ENCODE results near the gene P2RX1. TPM values are rescaled to one million over a fixed set of nuclear protein-coding genes. Genes with fewer than 3 reads are reported as not detected.

The P2RX1 gene
- polyA plus RNA-seq, 2 of the 4 experiments (the other 2 are of a cell fraction) = 0.05 to 0.13 TPM

DNA sequence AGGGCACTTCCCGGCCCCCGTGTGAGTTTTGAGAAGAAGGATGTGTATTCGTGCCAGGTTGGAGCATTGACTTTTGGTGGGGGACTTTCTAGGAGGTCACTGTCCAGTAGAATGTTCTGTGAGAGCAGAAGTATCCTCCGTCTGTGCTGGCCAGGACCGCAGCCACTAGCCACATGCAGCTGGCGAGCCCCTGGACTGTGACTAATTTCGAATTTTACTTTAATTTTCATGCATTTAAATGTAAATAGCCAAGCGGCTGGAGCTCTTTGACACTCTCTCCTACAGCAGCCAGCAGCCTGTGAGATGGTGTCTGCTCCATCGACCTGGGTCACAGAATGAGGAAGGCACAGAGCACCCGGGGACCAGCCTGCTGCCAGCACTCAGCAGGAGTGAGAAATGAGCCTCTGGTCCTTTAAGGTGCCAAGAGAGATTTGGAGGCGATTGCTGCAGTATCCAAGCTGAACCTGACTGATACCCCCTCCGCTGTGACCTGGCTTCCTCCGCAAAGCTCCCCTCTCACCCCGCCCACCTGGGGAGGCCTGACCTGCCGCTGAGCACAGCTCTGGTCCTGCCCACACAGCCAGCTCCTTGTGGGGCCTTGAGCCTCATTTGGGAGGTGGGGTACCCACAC, 40.2 kb upstream of the P2RX1 start:
- Histone ChIP-seq H3K4me3 (no peak overlapping the region), H3K4me2 (no peak overlapping the region), H3K27ac (no peak overlapping the region), H3K9me3 (no peaks in the 10 kb centered on the region), H3K4me1 (peaks cover 27% of the 10 kb centered on the region)
- ChIA-PET POLR2A (no interaction called here), CTCF (interaction anchor here (0.5 to 6.7 kb wide), 8 partner anchors 8 to 456 kb away, joined by 3 to 30 read pairs (median 4); partner anchors contain the start of gene ATP2A3)
- WGBS (ENCODE audit: missing lambda C conversion rate) = 69% methylated on average over 15 of the region's 15 CpGs
- DNase-seq (ENCODE audit: low read depth in 1 of 2, low spot score in 1 of 2) (no peak), FAIRE-seq (no peak), ATAC-seq (no peak)
- TF ChIP-seq RNF2 (IDR thresholded peaks at IDR 0.05; ENCODE audit: borderline replicate concordance, low read depth) = no peak
- TF ChIP-seq, protein P1, sequence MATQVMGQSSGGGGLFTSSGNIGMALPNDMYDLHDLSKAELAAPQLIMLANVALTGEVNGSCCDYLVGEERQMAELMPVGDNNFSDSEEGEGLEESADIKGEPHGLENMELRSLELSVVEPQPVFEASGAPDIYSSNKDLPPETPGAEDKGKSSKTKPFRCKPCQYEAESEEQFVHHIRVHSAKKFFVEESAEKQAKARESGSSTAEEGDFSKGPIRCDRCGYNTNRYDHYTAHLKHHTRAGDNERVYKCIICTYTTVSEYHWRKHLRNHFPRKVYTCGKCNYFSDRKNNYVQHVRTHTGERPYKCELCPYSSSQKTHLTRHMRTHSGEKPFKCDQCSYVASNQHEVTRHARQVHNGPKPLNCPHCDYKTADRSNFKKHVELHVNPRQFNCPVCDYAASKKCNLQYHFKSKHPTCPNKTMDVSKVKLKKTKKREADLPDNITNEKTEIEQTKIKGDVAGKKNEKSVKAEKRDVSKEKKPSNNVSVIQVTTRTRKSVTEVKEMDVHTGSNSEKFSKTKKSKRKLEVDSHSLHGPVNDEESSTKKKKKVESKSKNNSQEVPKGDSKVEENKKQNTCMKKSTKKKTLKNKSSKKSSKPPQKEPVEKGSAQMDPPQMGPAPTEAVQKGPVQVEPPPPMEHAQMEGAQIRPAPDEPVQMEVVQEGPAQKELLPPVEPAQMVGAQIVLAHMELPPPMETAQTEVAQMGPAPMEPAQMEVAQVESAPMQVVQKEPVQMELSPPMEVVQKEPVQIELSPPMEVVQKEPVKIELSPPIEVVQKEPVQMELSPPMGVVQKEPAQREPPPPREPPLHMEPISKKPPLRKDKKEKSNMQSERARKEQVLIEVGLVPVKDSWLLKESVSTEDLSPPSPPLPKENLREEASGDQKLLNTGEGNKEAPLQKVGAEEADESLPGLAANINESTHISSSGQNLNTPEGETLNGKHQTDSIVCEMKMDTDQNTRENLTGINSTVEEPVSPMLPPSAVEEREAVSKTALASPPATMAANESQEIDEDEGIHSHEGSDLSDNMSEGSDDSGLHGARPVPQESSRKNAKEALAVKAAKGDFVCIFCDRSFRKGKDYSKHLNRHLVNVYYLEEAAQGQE (IDR thresholded peaks at IDR 0.05) = no peak
- no peak for TF ChIP-seq FOSB (CRISPR knock-in tag; IDR thresholded peaks at IDR 0.05)
- no peak for TF ChIP-seq FOSL2 (IDR thresholded peaks at IDR 0.05)
- no peak for TF ChIP-seq FOSL2 (CRISPR knock-in tag; IDR thresholded peaks at IDR 0.05)
- TF ChIP-seq MYC (IDR thresholded peaks at IDR 0.05; ENCODE audit: borderline replicate concordance, low read length) = no peak
- no peak for TF ChIP-seq RFX5 (IDR thresholded peaks at IDR 0.05)
- TF ChIP-seq TFCP2L1 (CRISPR knock-in tag; IDR thresholded peaks at IDR 0.05) = no peak
- TF ChIP-seq, protein P2, sequence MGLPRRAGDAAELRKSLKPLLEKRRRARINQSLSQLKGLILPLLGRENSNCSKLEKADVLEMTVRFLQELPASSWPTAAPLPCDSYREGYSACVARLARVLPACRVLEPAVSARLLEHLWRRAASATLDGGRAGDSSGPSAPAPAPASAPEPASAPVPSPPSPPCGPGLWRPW (IDR thresholded peaks at IDR 0.05) = no peak
- TF ChIP-seq RAD21 (conservative IDR thresholded peaks at IDR 0.05 in 1 of 2, IDR thresholded peaks at IDR 0.05 in 1 of 2) = no peak
- TF ChIP-seq SMC3 (IDR thresholded peaks at IDR 0.05) = no peak
- TF ChIP-seq MAX (IDR thresholded peaks at IDR 0.05) = no peak
- TF ChIP-seq RCOR1 (IDR thresholded peaks at IDR 0.05; ENCODE audit: low read depth, low read length) = no peak

DNA sequence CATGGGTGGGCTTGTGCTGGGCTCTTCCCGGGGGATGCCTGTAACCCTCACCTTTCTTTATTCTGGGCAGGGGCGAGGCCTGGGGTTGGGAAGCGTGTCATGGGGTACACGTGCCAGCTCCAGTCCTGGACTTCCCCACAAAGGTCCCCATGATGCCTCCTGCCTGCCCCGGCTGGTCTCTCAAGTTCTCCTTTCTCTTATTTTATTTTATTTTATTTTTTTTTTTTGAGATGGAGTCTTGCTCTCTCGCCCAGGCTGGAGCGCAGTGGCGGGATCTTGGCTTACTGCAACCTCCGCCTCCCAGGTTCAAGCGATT, 39.4 kb upstream of the P2RX1 start:
- ChIA-PET CTCF (interaction anchor here (1.7 to 6.7 kb wide), 4 partner anchors 9 to 49 kb away, joined by 4 to 30 read pairs (median 11); partner anchors contain the start of gene ATP2A3), POLR2A (no interaction called here)
- H3K27ac ChIP-seq = no peak overlapping the region
- ATAC-seq (no peak), FAIRE-seq (no peak), DNase-seq (ENCODE audit: low read depth in 1 of 2, low spot score in 1 of 2) (no peak)
- H3K4me2 ChIP-seq = no peak overlapping the region
- 91% methylated on average over 10 of the region's 10 CpGs for WGBS (ENCODE audit: missing lambda C conversion rate)
- H3K9me3 ChIP-seq = no peaks in the 10 kb centered on the region
- TF ChIP-seq ESRRA (IDR thresholded peaks at IDR 0.05; ENCODE audit: borderline replicate concordance, low read length) (no peak), RNF2 (IDR thresholded peaks at IDR 0.05; ENCODE audit: borderline replicate concordance, low read depth) (no peak), BHLHE40 (IDR thresholded peaks at IDR 0.05; ENCODE audit: low read depth, low read length) (no peak), CEBPB (IDR thresholded peaks at IDR 0.05) (no peak), NFE2L2 (conservative IDR thresholded peaks at IDR 0.05; ENCODE audit: low read length) (no peak), HOXB5 (CRISPR knock-in tag; IDR thresholded peaks at IDR 0.05) (no peak), JUN (IDR thresholded peaks at IDR 0.05) (no peak), ZSCAN20 (CRISPR knock-in tag; IDR thresholded peaks at IDR 0.05) (no peak), CHD4 (IDR thresholded peaks at IDR 0.05; ENCODE audit: borderline replicate concordance) (no peak), RCOR1 (IDR thresholded peaks at IDR 0.05; ENCODE audit: low read depth, low read length) (no peak), SMC3 (IDR thresholded peaks at IDR 0.05) (no peak), ZC3H11A (IDR thresholded peaks at IDR 0.05) (no peak), EP300 (IDR thresholded peaks at IDR 0.05) (no peak), RFX5 (IDR thresholded peaks at IDR 0.05) (no peak)
- TF ChIP-seq, protein P3, sequence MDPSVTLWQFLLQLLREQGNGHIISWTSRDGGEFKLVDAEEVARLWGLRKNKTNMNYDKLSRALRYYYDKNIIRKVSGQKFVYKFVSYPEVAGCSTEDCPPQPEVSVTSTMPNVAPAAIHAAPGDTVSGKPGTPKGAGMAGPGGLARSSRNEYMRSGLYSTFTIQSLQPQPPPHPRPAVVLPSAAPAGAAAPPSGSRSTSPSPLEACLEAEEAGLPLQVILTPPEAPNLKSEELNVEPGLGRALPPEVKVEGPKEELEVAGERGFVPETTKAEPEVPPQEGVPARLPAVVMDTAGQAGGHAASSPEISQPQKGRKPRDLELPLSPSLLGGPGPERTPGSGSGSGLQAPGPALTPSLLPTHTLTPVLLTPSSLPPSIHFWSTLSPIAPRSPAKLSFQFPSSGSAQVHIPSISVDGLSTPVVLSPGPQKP (IDR thresholded peaks at IDR 0.05; ENCODE audit: low read depth, low read length) = no peak
- TF ChIP-seq, protein P4, sequence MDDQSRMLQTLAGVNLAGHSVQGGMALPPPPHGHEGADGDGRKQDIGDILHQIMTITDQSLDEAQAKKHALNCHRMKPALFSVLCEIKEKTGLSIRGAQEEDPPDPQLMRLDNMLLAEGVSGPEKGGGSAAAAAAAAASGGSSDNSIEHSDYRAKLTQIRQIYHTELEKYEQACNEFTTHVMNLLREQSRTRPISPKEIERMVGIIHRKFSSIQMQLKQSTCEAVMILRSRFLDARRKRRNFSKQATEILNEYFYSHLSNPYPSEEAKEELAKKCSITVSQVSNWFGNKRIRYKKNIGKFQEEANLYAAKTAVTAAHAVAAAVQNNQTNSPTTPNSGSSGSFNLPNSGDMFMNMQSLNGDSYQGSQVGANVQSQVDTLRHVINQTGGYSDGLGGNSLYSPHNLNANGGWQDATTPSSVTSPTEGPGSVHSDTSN (IDR thresholded peaks at IDR 0.05) = no peak
- peaks cover 19% of the 10 kb centered on the region for H3K4me1 ChIP-seq
- H3K4me3 ChIP-seq = no peak overlapping the region
